ENCODE data around the gene PIP4K2A.

Gene PIP4K2A

DNA sequence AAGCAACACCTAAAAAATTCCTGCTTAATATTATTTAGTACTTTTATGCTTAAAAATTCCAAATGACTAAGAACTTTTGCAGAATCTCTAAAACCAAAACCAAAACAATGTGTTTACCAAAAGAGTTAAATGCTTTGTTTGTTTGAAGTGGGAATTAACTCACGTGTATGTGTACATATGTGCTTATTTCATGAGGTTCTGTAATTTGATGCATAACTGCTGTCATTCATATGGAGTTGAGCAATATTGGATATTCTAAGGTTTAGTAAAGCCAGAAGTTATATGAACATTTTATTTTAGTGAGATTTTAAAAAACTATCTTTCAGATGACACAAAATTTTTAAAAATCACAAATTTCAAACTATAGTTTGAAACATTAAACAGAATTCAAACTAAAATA is 157.1 kb downstream of the PIP4K2A start:
- TF ChIP-seq, protein P1, sequence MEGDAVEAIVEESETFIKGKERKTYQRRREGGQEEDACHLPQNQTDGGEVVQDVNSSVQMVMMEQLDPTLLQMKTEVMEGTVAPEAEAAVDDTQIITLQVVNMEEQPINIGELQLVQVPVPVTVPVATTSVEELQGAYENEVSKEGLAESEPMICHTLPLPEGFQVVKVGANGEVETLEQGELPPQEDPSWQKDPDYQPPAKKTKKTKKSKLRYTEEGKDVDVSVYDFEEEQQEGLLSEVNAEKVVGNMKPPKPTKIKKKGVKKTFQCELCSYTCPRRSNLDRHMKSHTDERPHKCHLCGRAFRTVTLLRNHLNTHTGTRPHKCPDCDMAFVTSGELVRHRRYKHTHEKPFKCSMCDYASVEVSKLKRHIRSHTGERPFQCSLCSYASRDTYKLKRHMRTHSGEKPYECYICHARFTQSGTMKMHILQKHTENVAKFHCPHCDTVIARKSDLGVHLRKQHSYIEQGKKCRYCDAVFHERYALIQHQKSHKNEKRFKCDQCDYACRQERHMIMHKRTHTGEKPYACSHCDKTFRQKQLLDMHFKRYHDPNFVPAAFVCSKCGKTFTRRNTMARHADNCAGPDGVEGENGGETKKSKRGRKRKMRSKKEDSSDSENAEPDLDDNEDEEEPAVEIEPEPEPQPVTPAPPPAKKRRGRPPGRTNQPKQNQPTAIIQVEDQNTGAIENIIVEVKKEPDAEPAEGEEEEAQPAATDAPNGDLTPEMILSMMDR (IDR thresholded peaks at IDR 0.05; ENCODE audit: low read depth, low read length) = no peak

GRCh38 chr10:22556774-22557173 is 157.6 kb downstream of the PIP4K2A start:
- H3K9ac ChIP-seq (ENCODE audit: low read length) = no peak overlapping the region
- no peaks in the 10 kb centered on the region for H3K4me1 ChIP-seq (ENCODE audit: low read length)
- no peaks in the 10 kb centered on the region for H3K36me3 ChIP-seq (replicated peaks; ENCODE audit: low read depth, low read length)
- H3K27ac ChIP-seq (ENCODE audit: low read length) = no peak overlapping the region
- no peak overlapping the region for H3K4me3 ChIP-seq (ENCODE audit: low read length)
- no peaks in the 10 kb centered on the region for H3K79me2 ChIP-seq (ENCODE audit: low read length)
- no peak overlapping the region for H2AFZ ChIP-seq (ENCODE audit: low read depth, low read length)
- no peak overlapping the region for H3K4me2 ChIP-seq (ENCODE audit: low read length)
- no peaks in the 10 kb centered on the region for H3K9me3 ChIP-seq (ENCODE audit: insufficient read depth, low read length)
- no peaks in the 10 kb centered on the region for H4K20me1 ChIP-seq (ENCODE audit: insufficient read depth, low read length)
- no peaks in the 10 kb centered on the region for H3K27me3 ChIP-seq (ENCODE audit: low read depth, low read length)
- TF ChIP-seq, protein P1 (IDR thresholded peaks at IDR 0.05; ENCODE audit: low read depth, low read length) = no peak
- TF ChIP-seq EZH2phosphoT487 (IDR thresholded peaks at IDR 0.05; ENCODE audit: low read depth) = no peak

More for the DNA sequence above, 157.1 kb downstream of the PIP4K2A start:
- Histone ChIP-seq H2AFZ (ENCODE audit: low read depth, low read length) (no peak overlapping the region), H4K20me1 (ENCODE audit: insufficient read depth, low read length) (no peaks in the 10 kb centered on the region), H3K9ac (ENCODE audit: low read length) (no peak overlapping the region), H3K9me3 (ENCODE audit: insufficient read depth, low read length) (no peaks in the 10 kb centered on the region), H3K36me3 (replicated peaks; ENCODE audit: low read depth, low read length) (no peaks in the 10 kb centered on the region), H3K27me3 (ENCODE audit: low read depth, low read length) (no peaks in the 10 kb centered on the region), H3K79me2 (ENCODE audit: low read length) (no peaks in the 10 kb centered on the region), H3K4me2 (ENCODE audit: low read length) (no peak overlapping the region), H3K4me1 (ENCODE audit: low read length) (no peaks in the 10 kb centered on the region), H3K4me3 (ENCODE audit: low read length) (no peak overlapping the region), H3K27ac (ENCODE audit: low read length) (no peak overlapping the region)

DNA sequence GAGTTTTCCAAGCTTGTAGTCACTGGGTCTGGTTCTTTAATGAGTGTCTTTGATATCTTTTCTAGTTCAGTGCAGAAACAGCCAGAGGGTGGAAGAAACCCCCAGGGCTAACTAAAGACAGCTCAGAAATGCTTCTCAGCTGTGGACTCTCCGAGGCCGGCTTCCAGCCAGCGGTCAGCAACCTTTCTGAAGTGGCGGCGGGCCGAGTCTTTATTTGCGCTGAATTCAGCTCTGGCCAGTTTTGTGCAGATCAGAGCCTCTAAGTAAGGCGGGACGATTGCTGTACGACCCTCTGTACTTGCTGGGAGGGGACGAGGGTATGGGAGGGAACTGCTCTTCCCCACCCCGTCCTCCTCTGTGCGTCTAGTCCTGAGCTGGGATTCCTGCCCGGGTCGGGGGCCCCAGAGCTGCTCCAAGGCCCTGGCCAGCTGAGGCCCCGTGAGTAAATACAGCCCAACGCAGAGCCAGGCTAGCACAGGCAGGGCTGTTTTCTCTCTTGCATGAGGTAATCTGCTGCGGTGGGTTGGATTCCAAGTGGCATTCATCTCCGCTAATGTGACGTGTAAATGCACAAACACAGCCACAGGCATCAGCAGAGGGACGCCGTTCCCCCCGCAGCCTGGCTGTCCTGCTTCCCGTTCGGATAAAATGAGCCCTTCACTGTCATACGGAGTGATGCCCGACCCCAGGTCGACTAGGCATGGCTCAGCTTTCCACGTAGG is 159.8 kb downstream of the PIP4K2A start:
- no peaks in the 10 kb centered on the region for H3K27me3 ChIP-seq (ENCODE audit: low read depth, low read length)
- no peak overlapping the region for H3K27ac ChIP-seq (ENCODE audit: low read length)
- H3K36me3 ChIP-seq (replicated peaks; ENCODE audit: low read depth, low read length) = peaks cover 2% of the 10 kb centered on the region
- H3K79me2 ChIP-seq (ENCODE audit: low read length) = no peaks in the 10 kb centered on the region
- no peak overlapping the region for H2AFZ ChIP-seq (ENCODE audit: low read depth, low read length)
- H3K4me3 ChIP-seq (ENCODE audit: low read length) = no peak overlapping the region
- no peak overlapping the region for H3K9ac ChIP-seq (ENCODE audit: low read length)
- H3K4me1 ChIP-seq (ENCODE audit: low read length) = no peaks in the 10 kb centered on the region
- H3K4me2 ChIP-seq (ENCODE audit: low read length) = no peak overlapping the region
- TF ChIP-seq EZH2phosphoT487 (IDR thresholded peaks at IDR 0.05; ENCODE audit: low read depth) = no peak
- TF ChIP-seq, protein P1 (IDR thresholded peaks at IDR 0.05; ENCODE audit: low read depth, low read length) = no peak
- no peaks in the 10 kb centered on the region for H3K9me3 ChIP-seq (ENCODE audit: insufficient read depth, low read length)
- H4K20me1 ChIP-seq (ENCODE audit: insufficient read depth, low read length) = no peaks in the 10 kb centered on the region

DNA sequence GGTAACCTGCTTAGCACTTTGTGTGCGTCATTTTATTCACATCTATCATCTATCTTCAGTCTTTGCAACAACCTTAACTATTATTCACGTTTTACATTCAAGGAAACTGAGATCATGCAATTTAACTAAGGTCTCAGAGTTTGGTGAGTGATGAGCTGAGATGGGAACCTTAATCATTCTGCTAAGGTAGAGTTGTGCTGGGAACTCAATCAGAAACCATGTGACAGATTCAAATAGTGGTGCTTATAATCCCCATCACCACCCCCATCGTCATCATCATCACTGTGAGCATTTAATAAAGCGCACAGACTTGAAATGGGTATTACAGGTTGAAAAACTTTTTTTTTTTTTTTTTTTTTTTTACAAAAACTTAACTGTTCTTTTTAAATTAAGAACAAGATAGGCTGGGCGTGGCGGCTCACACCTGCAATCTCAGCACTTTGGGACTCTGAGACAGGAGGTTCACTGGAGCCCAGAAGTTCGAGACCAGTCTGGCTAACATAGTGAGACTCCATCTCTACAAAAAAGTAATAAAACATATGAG is 160.9 kb downstream of the PIP4K2A start:
- Histone ChIP-seq H3K4me3 (ENCODE audit: low read length) (no peak overlapping the region), H3K4me2 (ENCODE audit: low read length) (no peak overlapping the region), H3K4me1 (ENCODE audit: low read length) (no peaks in the 10 kb centered on the region), H3K9me3 (ENCODE audit: insufficient read depth, low read length) (no peaks in the 10 kb centered on the region), H4K20me1 (ENCODE audit: insufficient read depth, low read length) (no peaks in the 10 kb centered on the region), H3K36me3 (replicated peaks; ENCODE audit: low read depth, low read length) (peaks cover 2% of the 10 kb centered on the region), H2AFZ (ENCODE audit: low read depth, low read length) (no peak overlapping the region), H3K79me2 (ENCODE audit: low read length) (no peaks in the 10 kb centered on the region), H3K27me3 (ENCODE audit: low read depth, low read length) (no peaks in the 10 kb centered on the region), H3K27ac (ENCODE audit: low read length) (no peak overlapping the region), H3K9ac (ENCODE audit: low read length) (no peak overlapping the region)
- TF ChIP-seq, protein P1 (IDR thresholded peaks at IDR 0.05; ENCODE audit: low read depth, low read length) = no peak
- no peak for TF ChIP-seq EZH2phosphoT487 (IDR thresholded peaks at IDR 0.05; ENCODE audit: low read depth)
